ENCODE measurements around the gene NLRC5. TPM values are rescaled to one million over a fixed set of nuclear protein-coding genes. Genes with fewer than 3 reads are reported as not detected.

The NLRC5 gene
- total RNA-seq, 1 donor from 2014 or later: 4.5 TPM

GRCh38 chr16:57072616-57073275, 83.4 kb downstream of the NLRC5 start:
- no peak overlapping the region for H3K4me3 ChIP-seq (ENCODE audit: low read depth, low read length)
- DNase-seq (ENCODE audit: low read depth): no peak
- TF ChIP-seq, protein P1, sequence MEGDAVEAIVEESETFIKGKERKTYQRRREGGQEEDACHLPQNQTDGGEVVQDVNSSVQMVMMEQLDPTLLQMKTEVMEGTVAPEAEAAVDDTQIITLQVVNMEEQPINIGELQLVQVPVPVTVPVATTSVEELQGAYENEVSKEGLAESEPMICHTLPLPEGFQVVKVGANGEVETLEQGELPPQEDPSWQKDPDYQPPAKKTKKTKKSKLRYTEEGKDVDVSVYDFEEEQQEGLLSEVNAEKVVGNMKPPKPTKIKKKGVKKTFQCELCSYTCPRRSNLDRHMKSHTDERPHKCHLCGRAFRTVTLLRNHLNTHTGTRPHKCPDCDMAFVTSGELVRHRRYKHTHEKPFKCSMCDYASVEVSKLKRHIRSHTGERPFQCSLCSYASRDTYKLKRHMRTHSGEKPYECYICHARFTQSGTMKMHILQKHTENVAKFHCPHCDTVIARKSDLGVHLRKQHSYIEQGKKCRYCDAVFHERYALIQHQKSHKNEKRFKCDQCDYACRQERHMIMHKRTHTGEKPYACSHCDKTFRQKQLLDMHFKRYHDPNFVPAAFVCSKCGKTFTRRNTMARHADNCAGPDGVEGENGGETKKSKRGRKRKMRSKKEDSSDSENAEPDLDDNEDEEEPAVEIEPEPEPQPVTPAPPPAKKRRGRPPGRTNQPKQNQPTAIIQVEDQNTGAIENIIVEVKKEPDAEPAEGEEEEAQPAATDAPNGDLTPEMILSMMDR (conservative IDR thresholded peaks at IDR 0.05; ENCODE audit: low read depth, low read length): no peak

- no peak for DNase-seq (ENCODE audit: low read depth)
- H3K4me3 ChIP-seq (ENCODE audit: low read depth, low read length): no peak overlapping the region
- TF ChIP-seq, protein P1 (conservative IDR thresholded peaks at IDR 0.05; ENCODE audit: low read depth, low read length): no peak
These were observed 88.4 kb downstream of the NLRC5 start for GRCh38 chr16:57077714-57078113.

GRCh38 chr16:57081744-57082143, 92.4 kb downstream of the NLRC5 start:
- no peak overlapping the region for H3K4me3 ChIP-seq (ENCODE audit: low read depth, low read length)
- no peak for DNase-seq (ENCODE audit: low read depth)
- TF ChIP-seq, protein P1 (conservative IDR thresholded peaks at IDR 0.05; ENCODE audit: low read depth, low read length): no peak

DNA sequence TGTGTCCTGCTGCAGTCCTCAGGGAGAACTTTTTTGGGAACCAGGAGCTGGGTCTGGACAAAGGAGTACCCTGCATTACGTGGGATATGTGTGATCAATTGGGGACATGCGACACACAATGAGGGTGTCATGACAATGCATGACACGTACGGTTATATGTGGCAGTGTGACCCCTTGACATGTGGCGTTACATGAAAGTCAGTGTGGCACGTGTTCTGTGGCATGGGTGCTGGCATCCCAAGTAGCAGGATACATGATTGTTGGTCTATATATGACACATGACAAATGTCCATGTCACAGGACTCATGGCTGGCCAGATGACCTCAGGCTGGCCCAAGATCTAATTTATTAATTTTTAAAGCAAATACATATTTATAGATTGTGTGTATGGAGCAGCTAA, 93.3 kb downstream of the NLRC5 start:
- TF ChIP-seq, protein P1 (conservative IDR thresholded peaks at IDR 0.05; ENCODE audit: low read depth, low read length): no peak
- no peak for DNase-seq (ENCODE audit: low read depth)

DNA sequence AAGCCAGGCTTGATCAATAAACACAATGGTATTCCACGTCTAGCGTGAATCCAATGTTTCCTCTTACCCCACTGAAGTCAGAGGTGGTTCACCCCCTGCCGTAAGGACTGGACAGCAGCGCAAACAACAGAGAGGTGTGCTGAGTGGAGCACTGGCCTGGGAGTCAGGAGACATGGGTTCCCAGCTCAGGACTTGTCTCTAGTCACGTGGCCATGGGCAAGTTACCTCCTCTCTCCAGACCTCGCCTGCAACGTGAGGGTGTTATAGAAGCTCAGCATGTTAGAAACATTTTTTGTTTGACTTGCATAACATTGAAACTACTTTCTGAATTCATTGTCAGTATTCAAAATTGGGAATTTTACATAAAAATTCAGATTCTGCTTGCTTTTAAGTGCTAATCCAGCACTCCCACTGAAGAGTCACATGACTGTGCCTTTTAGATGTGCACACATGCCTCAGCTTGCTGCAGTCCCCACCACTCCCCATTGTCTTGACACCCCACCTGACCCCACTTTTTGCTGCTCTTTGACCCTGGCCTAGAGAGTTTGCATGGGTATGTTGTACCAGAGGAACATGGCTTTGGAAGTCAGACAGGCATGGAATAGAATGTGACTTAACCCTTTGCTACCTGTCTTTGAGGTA, 94.2 kb downstream of the NLRC5 start:
- no peak for DNase-seq (ENCODE audit: low read depth)
- TF ChIP-seq, protein P1 (conservative IDR thresholded peaks at IDR 0.05; ENCODE audit: low read depth, low read length): no peak
- no peak overlapping the region for H3K4me3 ChIP-seq (ENCODE audit: low read depth, low read length)

More for the DNA sequence above, 93.3 kb downstream of the NLRC5 start:
- no peak overlapping the region for H3K4me3 ChIP-seq (ENCODE audit: low read depth, low read length)

DNA sequence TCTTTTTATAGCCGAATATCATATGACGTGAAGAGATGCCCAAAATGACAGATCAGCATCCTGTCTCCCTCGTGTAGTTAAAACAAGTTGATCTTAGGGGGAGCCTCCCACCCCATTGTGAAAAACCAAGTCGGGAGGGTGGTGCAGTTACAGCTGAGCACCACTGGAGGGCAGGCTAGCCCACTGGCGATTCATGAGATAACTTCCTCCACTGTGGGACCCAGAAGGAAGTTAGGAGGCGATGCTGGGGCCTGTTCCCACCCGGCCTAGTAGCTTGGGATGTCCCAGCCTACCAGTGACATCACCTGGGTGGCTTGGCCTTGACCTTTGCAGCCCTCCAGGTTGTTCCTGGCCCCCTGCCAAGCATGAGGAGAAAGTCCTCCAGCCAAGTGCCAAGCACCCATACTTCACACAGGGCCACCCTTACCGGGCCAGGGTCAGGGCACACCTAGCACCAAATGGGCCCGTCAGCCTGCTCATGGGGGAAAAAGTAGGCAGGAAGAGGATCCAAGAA, 95.0 kb downstream of the NLRC5 start:
- DNase-seq (ENCODE audit: low read depth): no peak
- TF ChIP-seq, protein P1 (conservative IDR thresholded peaks at IDR 0.05; ENCODE audit: low read depth, low read length): peak; percentile 98
- H3K4me3 ChIP-seq (ENCODE audit: low read depth, low read length): no peak overlapping the region
